ENCODE results near the gene DNASE1L2.

DNASE1L2 gene

GRCh38 chr16:2251296-2252111 is 15.3 kb downstream of the DNASE1L2 start, which contains the start of gene ECI1 (continued):
- TF ChIP-seq ZBTB11 (tag by site-specific recombination; conservative IDR thresholded peaks at IDR 0.05; ENCODE audit: low read depth) (peak; percentile 57), PRDM4 (tag by site-specific recombination; IDR thresholded peaks at IDR 0.05) (peak; percentile 60), ZNF600 (tag by site-specific recombination; IDR thresholded peaks at IDR 0.05) (peak; percentile 99), ZSCAN16 (tag by site-specific recombination; IDR thresholded peaks at IDR 0.05) (no peak), ZNF146 (tag by site-specific recombination; IDR thresholded peaks at IDR 0.05) (no peak), BCL11B (tag by site-specific recombination; IDR thresholded peaks at IDR 0.05; ENCODE audit: low read depth) (peak; percentile 87; the same call in 1 of the 2 replicates), ZNF558 (tag by site-specific recombination; IDR thresholded peaks at IDR 0.05) (no peak), ZBTB8A (tag by site-specific recombination; IDR thresholded peaks at IDR 0.05) (peak; percentile 97), ZNF223 (tag by site-specific recombination; IDR thresholded peaks at IDR 0.05) (peak; percentile 99), ZNF138 (tag by site-specific recombination; IDR thresholded peaks at IDR 0.05; ENCODE audit: borderline replicate concordance) (no peak), YY1 (tag by site-specific recombination; IDR thresholded peaks at IDR 0.05) (peak; percentile 86), ZNF624 (tag by site-specific recombination; IDR thresholded peaks at IDR 0.05) (no peak), ZNF629 (tag by site-specific recombination; IDR thresholded peaks at IDR 0.05) (peak; percentile 76), ZNF112 (tag by site-specific recombination; IDR thresholded peaks at IDR 0.05) (no peak), ZBTB48 (tag by site-specific recombination; IDR thresholded peaks at IDR 0.05) (no peak), ZNF639 (tag by site-specific recombination; IDR thresholded peaks at IDR 0.05) (peak; percentile 83; the same call in 1 of the 2 replicates), KLF16 (tag by site-specific recombination; IDR thresholded peaks at IDR 0.05) (peak; percentile 94; the same call in 1 of the 2 replicates), TCF7L2 (IDR thresholded peaks at IDR 0.05; ENCODE audit: borderline replicate concordance, low read depth, low read length) (no peak), SALL2 (tag by site-specific recombination; IDR thresholded peaks at IDR 0.05; ENCODE audit: borderline replicate concordance) (no peak), ZNF202 (tag by site-specific recombination; IDR thresholded peaks at IDR 0.05; ENCODE audit: borderline replicate concordance) (no peak), ZNF391 (tag by site-specific recombination; IDR thresholded peaks at IDR 0.05; ENCODE audit: borderline replicate concordance, low read depth) (peak; percentile 84; the same call in 1 of the 2 replicates), KLF9 (tag by site-specific recombination; IDR thresholded peaks at IDR 0.05; ENCODE audit: low read depth) (peak; percentile 91), ZNF366 (tag by site-specific recombination; conservative IDR thresholded peaks at IDR 0.05) (no peak), GLIS1 (tag by site-specific recombination; IDR thresholded peaks at IDR 0.05) (peak; percentile 87), RBAK (tag by site-specific recombination; IDR thresholded peaks at IDR 0.05) (no peak), KLF7 (tag by site-specific recombination; IDR thresholded peaks at IDR 0.05; ENCODE audit: borderline replicate concordance) (peak; percentile 82; the same call in 1 of the 2 replicates), ZNF449 (tag by site-specific recombination; IDR thresholded peaks at IDR 0.05) (peak; percentile 63; the same call in 1 of the 2 replicates), KLF10 (tag by site-specific recombination; IDR thresholded peaks at IDR 0.05) (peak; percentile 89), ZNF169 (tag by site-specific recombination; IDR thresholded peaks at IDR 0.05) (no peak), ZNF777 (tag by site-specific recombination; IDR thresholded peaks at IDR 0.05; ENCODE audit: borderline replicate concordance) (no peak), ZBTB20 (tag by site-specific recombination; IDR thresholded peaks at IDR 0.05) (peak; percentile 94), ZNF792 (tag by site-specific recombination; IDR thresholded peaks at IDR 0.05) (0 out of 2 replicates have a peak, but pooled peaks have one; percentile 13)

All from HEK293 (cell line).